GM23248 (cell line): Measurements from ENCODE around the gene SLC22A5. TPM values are rescaled to one million over a fixed set of nuclear protein-coding genes. Genes with fewer than 3 reads are reported as not detected.
A peak's percentile ranks its signal among the peaks of the same experiment; 100 is the strongest.

Experiments used
- DNase-seq: peaks from one replicate; pipeline ENCODE4 v3.0.0-alpha.2; 2015
- H2AFZ ChIP-seq: fragments of 200-600 bp; sonication (generic); 2 replicates; pipeline ENCODE4 v1.6.1; 2016; ENCODE audit warnings: antibody characterized with exemption
- H3F3A ChIP-seq: fragments of 200-600 bp; sonication (generic); 2 replicates; pipeline ENCODE4 v1.6.1; 2016; ENCODE audit warnings: mild to moderate bottlenecking, antibody characterized with exemption, mixed run types; ENCODE audit not compliant: insufficient read depth
- H3K27ac ChIP-seq: fragments of 200-600 bp; sonication (generic); 2 replicates; pipeline ENCODE4 v1.5.1; 2016; ENCODE audit warnings: mild to moderate bottlenecking
- H3K27me3 ChIP-seq: fragments of 200-600 bp; sonication (generic); replicated peaks from 2 replicates; pipeline ENCODE4 v1.6.1; 2016; ENCODE audit warnings: mild to moderate bottlenecking; ENCODE audit not compliant: insufficient read depth
- H3K36me3 ChIP-seq: fragments of 200-600 bp; sonication (generic); 2 replicates; pipeline ENCODE4 v1.6.1; 2016; ENCODE audit warnings: low read depth, mild to moderate bottlenecking
- H3K4me1 ChIP-seq: fragments of 200-600 bp; sonication (generic); 2 replicates; pipeline ENCODE4 v1.6.1; 2016; ENCODE audit warnings: mild to moderate bottlenecking; ENCODE audit not compliant: insufficient read depth
- H3K4me2 ChIP-seq: fragments of 200-600 bp; sonication (generic); one replicate; pipeline ENCODE4 v1.6.1; 2016; ENCODE audit warnings: mild to moderate bottlenecking; ENCODE audit not compliant: unreplicated experiment
- H3K4me3 ChIP-seq: fragments of 200-600 bp; sonication (generic); 2 replicates; pipeline ENCODE4 v1.5.1; 2016; ENCODE audit warnings: mild to moderate bottlenecking
- H3K79me2 ChIP-seq: fragments of 200-600 bp; sonication (generic); 2 replicates; pipeline ENCODE4 v1.6.1; 2016; ENCODE audit warnings: mild to moderate bottlenecking; ENCODE audit not compliant: insufficient read depth
- H3K9ac ChIP-seq: fragments of 200-600 bp; sonication (generic); 2 replicates; pipeline ENCODE4 v1.6.1; 2016; ENCODE audit warnings: mild to moderate bottlenecking
- H3K9me2 ChIP-seq: fragments of 200-600 bp; sonication (generic); 2 replicates; pipeline ENCODE4 v1.6.1; 2016; ENCODE audit warnings: mixed run types, mild to moderate bottlenecking, moderate library complexity; ENCODE audit not compliant: insufficient read depth
- H3K9me3 ChIP-seq: fragments of 200-600 bp; sonication (generic); one replicate; pipeline ENCODE4 v1.6.1; 2017; ENCODE audit warnings: low read depth
- H4K20me1 ChIP-seq: fragments of 200-600 bp; sonication (generic); 2 replicates; pipeline ENCODE4 v1.6.0; 2016; ENCODE audit not compliant: insufficient read depth
- EZH2 ChIP-seq: fragments of 200-600 bp; sonication (generic); IDR thresholded peaks from 2 replicates; pipeline ENCODE4 v1.6.1; 2018; ENCODE audit warnings: antibody characterized with exemption, mild to moderate bottlenecking; ENCODE audit not compliant: insufficient read depth, poor library complexity, severe bottlenecking
- EZH2phosphoT487 ChIP-seq: fragments of 200-600 bp; sonication (generic); IDR thresholded peaks from 2 replicates; pipeline ENCODE4 v1.6.1; 2018; ENCODE audit warnings: antibody characterized with exemption, moderate library complexity, mild to moderate bottlenecking, low read depth; ENCODE audit not compliant: insufficient read depth
- WGBS, 2 experiments: methylation state at CpG; one replicate each; pipeline ENCODE4 v1.1.6; 2015 to 2017; ENCODE audit warnings: low lambda C conversion rate in 2 of 2, low coverage in 1 of 2; ENCODE audit errors: missing lambda C conversion rate in 2 of 2; 5-methylcytosine and 5-hydroxymethylcytosine counted together
- in situ Hi-C: fragments of 300-500 bp; cut with MboI; formaldehyde crosslinking; loops from 2 replicates; pipeline ENCODE4 v1.15.0; 2020
- polyA plus RNA-seq: library from polyadenylated mRNA; unstranded; fragments of >200 nt; fragmentation: Nextera tagmentation; extraction: Ambion mirVana; gene quantifications from 2 replicates; pipeline ENCODE4 v1.2.1, GENCODE V29; 2016
- total RNA-seq: library from RNA; depleted of rRNA; stranded (reverse); fragments of >200 nt; shearing (Covaris generic); gene quantifications from 2 replicates; pipeline ENCODE4 v1.2.3, GENCODE V29; 2014

SLC22A5 gene
- total and polyA plus RNA-seq, 2 experiments from 2014 or later = 1.7 to 3.0 TPM

DNA sequence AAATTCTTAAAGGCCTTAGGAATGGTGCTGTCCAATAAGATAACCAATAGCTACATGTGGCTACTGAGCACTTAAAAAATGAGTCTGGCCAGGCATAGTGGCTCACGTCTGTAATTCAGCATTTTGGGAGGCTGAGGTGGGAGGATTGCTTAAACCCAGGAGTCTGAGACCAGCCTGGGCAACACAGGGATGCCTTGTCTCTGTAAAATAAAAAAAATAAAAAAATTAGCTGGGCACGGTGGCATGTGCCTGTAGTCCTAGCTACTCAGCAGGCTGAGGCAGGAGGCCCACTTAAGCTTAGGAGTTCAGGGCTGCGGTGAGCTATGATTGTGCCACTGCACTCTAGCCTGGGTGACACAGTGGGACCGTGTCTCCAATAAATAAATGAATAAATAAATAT, 1.3 kb upstream of the SLC22A5 start:
- no peaks in the 10 kb centered on the region for H3K9me2 ChIP-seq
- TF ChIP-seq EZH2phosphoT487 = no peak
- TF ChIP-seq EZH2 = no peak
- no peaks in the 10 kb centered on the region for H4K20me1 ChIP-seq
- H3K4me2 ChIP-seq = no peak overlapping the region
- no peak overlapping the region for H3K4me3 ChIP-seq
- no peaks in the 10 kb centered on the region for H3K27me3 ChIP-seq
- WGBS, 2 experiments = 65 to 73% methylated on average over 4 of the region's 4 CpGs
- no peak overlapping the region for H3K9ac ChIP-seq
- no peak for DNase-seq
- no peak overlapping the region for H3K27ac ChIP-seq
- peaks cover 13% of the 10 kb centered on the region for H3F3A ChIP-seq
- peaks cover 26% of the 10 kb centered on the region for H3K4me1 ChIP-seq
- no peaks in the 10 kb centered on the region for H3K9me3 ChIP-seq
- in situ Hi-C loops = no loop called here
- H3K36me3 ChIP-seq = no peaks in the 10 kb centered on the region
- no peak overlapping the region for H2AFZ ChIP-seq
- H3K79me2 ChIP-seq = no peaks in the 10 kb centered on the region

DNA sequence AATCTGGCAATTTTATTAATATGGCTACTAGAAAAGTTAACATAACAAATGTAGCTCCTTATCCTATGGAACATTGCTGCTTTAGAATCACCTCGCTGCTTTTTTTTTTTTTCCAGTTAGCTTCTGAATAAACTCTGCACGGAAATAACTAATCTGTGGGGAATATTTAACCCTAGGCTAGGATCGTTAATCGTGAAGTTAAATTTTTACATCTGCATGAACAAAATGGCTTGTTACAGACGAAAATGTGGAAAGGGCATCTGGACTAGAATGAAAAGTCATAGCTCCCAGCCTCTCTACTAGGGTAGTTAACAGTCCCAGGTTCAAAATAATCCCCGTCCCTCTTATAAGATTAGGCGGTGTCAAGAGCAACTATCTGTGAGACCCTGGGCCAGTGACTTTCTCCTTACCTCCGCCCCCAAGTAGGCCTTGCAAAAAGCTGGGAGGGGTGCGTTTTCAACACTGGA, 470 bp upstream of the SLC22A5 start:
- WGBS, 2 experiments = 12% methylated on average over 9 of the region's 9 CpGs
- DNase-seq = no peak
- TF ChIP-seq EZH2 = no peak
- no peak for TF ChIP-seq EZH2phosphoT487
- no peaks in the 10 kb centered on the region for H3K36me3 ChIP-seq
- H3F3A ChIP-seq = peaks cover 7% of the 10 kb centered on the region
- no peaks in the 10 kb centered on the region for H3K9me2 ChIP-seq
- in situ Hi-C loops = no loop called here
- no peaks in the 10 kb centered on the region for H4K20me1 ChIP-seq
- no peaks in the 10 kb centered on the region for H3K27me3 ChIP-seq
- H2AFZ ChIP-seq = peak overlapping the region; percentile 96
- H3K4me3 ChIP-seq = peak overlapping the region; percentile 78
- H3K9me3 ChIP-seq = no peaks in the 10 kb centered on the region
- H3K79me2 ChIP-seq = no peaks in the 10 kb centered on the region
- peaks cover 19% of the 10 kb centered on the region for H3K4me1 ChIP-seq
- peak overlapping the region; percentile 80 for H3K9ac ChIP-seq
- no peak overlapping the region for H3K27ac ChIP-seq
- peak overlapping the region; percentile 85 for H3K4me2 ChIP-seq

DNA sequence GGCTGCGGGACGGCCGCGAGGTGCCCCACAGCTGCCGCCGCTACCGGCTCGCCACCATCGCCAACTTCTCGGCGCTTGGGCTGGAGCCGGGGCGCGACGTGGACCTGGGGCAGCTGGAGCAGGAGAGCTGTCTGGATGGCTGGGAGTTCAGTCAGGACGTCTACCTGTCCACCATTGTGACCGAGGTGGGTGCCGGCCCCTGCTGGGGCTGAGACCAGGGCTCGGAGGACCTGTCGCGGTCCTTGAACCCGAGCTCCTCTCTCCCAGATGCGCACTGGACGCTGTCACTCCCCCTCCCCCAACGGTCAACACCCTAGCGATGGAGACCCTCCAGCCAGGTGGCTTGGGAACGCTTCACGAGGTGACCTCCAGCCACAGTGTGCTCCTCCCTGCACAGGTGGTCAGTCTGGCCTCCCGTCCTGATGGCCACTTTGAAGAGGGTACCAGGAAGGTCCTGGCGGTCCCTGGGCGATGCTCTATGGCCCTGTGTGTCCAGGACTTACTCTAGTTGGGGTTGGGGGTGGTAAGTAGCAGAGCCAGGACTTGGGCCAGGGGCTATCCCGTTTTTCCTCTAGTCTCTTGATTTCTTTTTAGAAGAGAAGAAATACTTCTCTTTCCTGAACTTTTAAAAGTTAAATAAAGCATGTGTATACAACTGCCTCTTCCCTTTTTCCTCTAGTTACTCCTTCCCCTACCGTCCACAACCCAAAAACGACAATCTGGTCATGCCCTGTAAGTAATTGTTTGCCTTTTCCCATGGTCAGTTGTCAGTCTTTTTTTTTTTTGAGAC, 866 bp downstream of the SLC22A5 start:
- no peaks in the 10 kb centered on the region for H3F3A ChIP-seq
- H2AFZ ChIP-seq = peak overlapping the region; percentile 96
- H3K36me3 ChIP-seq = no peaks in the 10 kb centered on the region
- DNase-seq = no peak
- peaks cover 5% of the 10 kb centered on the region for H3K4me1 ChIP-seq
- peak overlapping the region; percentile 78 for H3K4me3 ChIP-seq
- no peaks in the 10 kb centered on the region for H3K27me3 ChIP-seq
- H3K27ac ChIP-seq = no peak overlapping the region
- H3K79me2 ChIP-seq = no peaks in the 10 kb centered on the region
- TF ChIP-seq EZH2 = no peak
- no peak for TF ChIP-seq EZH2phosphoT487
- 13% methylated on average over 32 to 33 of the region's 34 CpGs for WGBS, 2 experiments
- in situ Hi-C loops = no loop called here
- H3K4me2 ChIP-seq = peak overlapping the region; percentile 85
- peak overlapping the region; percentile 80 for H3K9ac ChIP-seq
- H4K20me1 ChIP-seq = no peaks in the 10 kb centered on the region
- no peaks in the 10 kb centered on the region for H3K9me3 ChIP-seq
- no peaks in the 10 kb centered on the region for H3K9me2 ChIP-seq

DNA sequence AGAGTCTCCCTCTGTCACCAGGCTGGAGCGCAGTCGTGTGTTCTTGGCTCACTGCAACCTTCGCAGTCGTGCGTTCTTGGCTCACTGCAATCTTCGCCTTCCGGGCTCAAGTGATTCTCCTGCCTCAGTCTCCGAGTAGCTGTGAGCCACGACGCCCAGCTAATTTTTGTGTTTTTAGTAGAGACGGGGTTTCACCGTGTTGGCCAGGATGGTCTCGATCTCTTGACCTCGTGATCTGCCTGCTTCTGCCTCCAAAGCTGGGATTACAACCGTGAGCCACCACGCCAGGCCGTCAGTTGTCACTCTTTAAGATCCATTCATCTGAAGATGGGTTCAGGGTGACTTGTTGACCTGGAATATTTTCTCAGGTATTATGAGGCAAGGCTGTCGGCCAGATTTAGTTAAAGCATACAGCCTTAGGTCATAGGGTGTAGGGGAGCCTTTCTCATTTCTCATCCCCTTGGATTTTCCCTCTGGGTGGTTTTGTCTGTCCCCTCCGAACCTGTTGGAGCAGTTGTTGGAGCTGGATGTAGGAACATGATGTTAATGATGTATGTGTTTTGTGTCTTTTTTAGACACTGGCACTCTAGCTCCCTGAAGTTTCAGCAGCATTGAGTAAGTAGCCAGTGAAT, 1.6 kb downstream of the SLC22A5 start:
- Histone ChIP-seq H3K27ac (no peak overlapping the region), H3K9me3 (no peaks in the 10 kb centered on the region), H3K27me3 (no peaks in the 10 kb centered on the region), H3K79me2 (no peaks in the 10 kb centered on the region), H3K4me3 (no peak overlapping the region), H2AFZ (no peak overlapping the region), H3K9me2 (no peaks in the 10 kb centered on the region), H3K4me1 (peaks cover 5% of the 10 kb centered on the region; the same call in 1 of the 2 replicates), H3K36me3 (no peaks in the 10 kb centered on the region), H3F3A (no peaks in the 10 kb centered on the region), H3K4me2 (no peak overlapping the region), H3K9ac (no peak overlapping the region), H4K20me1 (no peaks in the 10 kb centered on the region)
- 76 to 78% methylated on average over 19 of the region's 19 CpGs for WGBS, 2 experiments
- DNase-seq = no peak
- no peak for TF ChIP-seq EZH2
- TF ChIP-seq EZH2phosphoT487 = no peak
- in situ Hi-C loops = no loop called here
